ENCODE data around the gene IRF2BP2. TPM values are rescaled to one million over a fixed set of nuclear protein-coding genes. Genes with fewer than 3 reads are reported as not detected.

The IRF2BP2 gene
- total RNA-seq, 4 donors from 2014 or later, result 121 to 149 (median 137) TPM

GRCh38 chr1:234605983-234606783 is 3.8 kb downstream of the IRF2BP2 start:
- DNase-seq (ENCODE audit: low spot score in 2 of 2), result peak; percentile 61 to 87
- TF ChIP-seq POLR2A (IDR thresholded peaks at IDR 0.05) (no peak), CTCF (IDR thresholded peaks at IDR 0.05) (no peak)
- WGBS, 2 donors, result 1% methylated on average over 9 of the region's 9 CpGs
- H3K4me3 ChIP-seq (ENCODE audit: low read depth, poor library complexity, severe bottlenecking), result peak overlapping the region; percentile 35
- intact Hi-C loops (cut with DNase I; ENCODE audit: low total_unique reads), result loop anchor here (5.0 to 10.0 kb wide), 3 partner anchors 74 to 461 kb away; no protein-coding TSS in a partner anchor

GRCh38 chr1:234605399-234605982 is 4.5 kb downstream of the IRF2BP2 start:
- DNase-seq (ENCODE audit: low spot score in 2 of 2), result no peak
- peak overlapping the region; percentile 35 for H3K4me3 ChIP-seq (ENCODE audit: low read depth, poor library complexity, severe bottlenecking)
- 1% methylated on average over 3 of the region's 3 CpGs for WGBS, 2 donors
- intact Hi-C loops (cut with DNase I; ENCODE audit: low total_unique reads), result loop anchor here (5.0 to 10.0 kb wide), 3 partner anchors 73 to 462 kb away; no protein-coding TSS in a partner anchor
- TF ChIP-seq POLR2A (IDR thresholded peaks at IDR 0.05) (no peak), CTCF (IDR thresholded peaks at IDR 0.05) (no peak)

GRCh38 chr1:234604495-234605398 is 5.2 kb downstream of the IRF2BP2 start:
- intact Hi-C loops (cut with DNase I; ENCODE audit: low total_unique reads), result loop anchor here (5.0 to 10.0 kb wide), 4 partner anchors 72 to 473 kb away; no protein-coding TSS in a partner anchor
- WGBS, 2 donors, result 0 to 2% methylated on average over 6 of the region's 6 CpGs
- peak in 1 of 2 donors; percentile 26 for DNase-seq (ENCODE audit: low spot score in 2 of 2)
- H3K4me3 ChIP-seq (ENCODE audit: low read depth, poor library complexity, severe bottlenecking), result no peak overlapping the region
- TF ChIP-seq CTCF (IDR thresholded peaks at IDR 0.05), result no peak

GRCh38 chr1:234603221-234604204 is 6.5 kb downstream of the IRF2BP2 start:
- no peak for DNase-seq (ENCODE audit: low spot score in 2 of 2)
- intact Hi-C loops (cut with DNase I; ENCODE audit: low total_unique reads), result loop anchor here (5.0 to 10.0 kb wide), 2 partner anchors 381 to 474 kb away; no protein-coding TSS in a partner anchor
- H3K4me3 ChIP-seq (ENCODE audit: low read depth, poor library complexity, severe bottlenecking), result no peak overlapping the region
- TF ChIP-seq CTCF (IDR thresholded peaks at IDR 0.05) (no peak), POLR2A (IDR thresholded peaks at IDR 0.05) (no peak)
- WGBS, 2 donors, result 1 to 5% methylated on average over 6 of the region's 6 CpGs

Measured in lower leg skin (tissue), 4 donors.